ENCODE measurements around the gene EPHB1. TPM values are rescaled to one million over a fixed set of nuclear protein-coding genes. Genes with fewer than 3 reads are reported as not detected.

EPHB1 gene
- total RNA-seq, 4 donors from 2014 or later, result 0.82 to 2.2 (median 1.2) TPM

DNA sequence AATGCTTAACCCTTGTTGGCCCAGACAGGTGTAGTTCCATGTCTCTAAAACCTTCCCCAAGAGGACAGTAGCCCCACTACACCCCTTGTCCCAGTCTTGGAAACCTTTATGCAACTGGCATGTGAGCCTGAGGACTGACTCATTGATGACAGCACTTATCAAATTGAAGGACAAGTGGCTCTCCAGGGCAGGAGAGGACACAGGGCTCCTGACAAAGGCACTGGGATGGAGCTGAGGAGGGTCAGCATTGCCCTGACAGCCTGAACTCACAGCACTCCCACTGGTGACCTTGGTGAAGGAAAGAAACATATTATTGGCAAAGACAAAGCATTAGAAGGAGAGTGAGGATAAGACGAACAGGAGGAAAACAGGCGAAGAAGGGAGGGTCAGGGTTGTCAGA is 139.9 kb downstream of the EPHB1 start:
- intact Hi-C loops (cut with DNase I; ENCODE audit: low total_unique reads) (no loop called here), in situ Hi-C loops (cut with MboI; ENCODE audit: low pct_ligation_motif_present in 1 of 4, low pct_unique_long_range_greater_than_20kb in 1 of 4, low sequenced_read_pairs in 3 of 4) (no loop called here)
- Histone ChIP-seq H3K27me3 (no peaks in the 10 kb centered on the region), H3K27ac (no peak overlapping the region), H3K9me3 (no peaks in the 10 kb centered on the region), H3K4me1 (no peaks in the 10 kb centered on the region), H3K36me3 (no peaks in the 10 kb centered on the region), H3K4me3 (no peak overlapping the region)
- TF ChIP-seq, protein P1, sequence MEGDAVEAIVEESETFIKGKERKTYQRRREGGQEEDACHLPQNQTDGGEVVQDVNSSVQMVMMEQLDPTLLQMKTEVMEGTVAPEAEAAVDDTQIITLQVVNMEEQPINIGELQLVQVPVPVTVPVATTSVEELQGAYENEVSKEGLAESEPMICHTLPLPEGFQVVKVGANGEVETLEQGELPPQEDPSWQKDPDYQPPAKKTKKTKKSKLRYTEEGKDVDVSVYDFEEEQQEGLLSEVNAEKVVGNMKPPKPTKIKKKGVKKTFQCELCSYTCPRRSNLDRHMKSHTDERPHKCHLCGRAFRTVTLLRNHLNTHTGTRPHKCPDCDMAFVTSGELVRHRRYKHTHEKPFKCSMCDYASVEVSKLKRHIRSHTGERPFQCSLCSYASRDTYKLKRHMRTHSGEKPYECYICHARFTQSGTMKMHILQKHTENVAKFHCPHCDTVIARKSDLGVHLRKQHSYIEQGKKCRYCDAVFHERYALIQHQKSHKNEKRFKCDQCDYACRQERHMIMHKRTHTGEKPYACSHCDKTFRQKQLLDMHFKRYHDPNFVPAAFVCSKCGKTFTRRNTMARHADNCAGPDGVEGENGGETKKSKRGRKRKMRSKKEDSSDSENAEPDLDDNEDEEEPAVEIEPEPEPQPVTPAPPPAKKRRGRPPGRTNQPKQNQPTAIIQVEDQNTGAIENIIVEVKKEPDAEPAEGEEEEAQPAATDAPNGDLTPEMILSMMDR (IDR thresholded peaks at IDR 0.05), result no peak
- TF ChIP-seq POLR2A (IDR thresholded peaks at IDR 0.05) (no peak), EP300 (IDR thresholded peaks at IDR 0.05; ENCODE audit: low read depth) (no peak), POLR2AphosphoS5 (IDR thresholded peaks at IDR 0.05) (no peak)
- WGBS, 2 donors (ENCODE audit: low coverage in 1 of 2), result 83 to 88% methylated on average over 1 to 2 of the region's 2 CpGs
- no peak for DNase-seq

DNA sequence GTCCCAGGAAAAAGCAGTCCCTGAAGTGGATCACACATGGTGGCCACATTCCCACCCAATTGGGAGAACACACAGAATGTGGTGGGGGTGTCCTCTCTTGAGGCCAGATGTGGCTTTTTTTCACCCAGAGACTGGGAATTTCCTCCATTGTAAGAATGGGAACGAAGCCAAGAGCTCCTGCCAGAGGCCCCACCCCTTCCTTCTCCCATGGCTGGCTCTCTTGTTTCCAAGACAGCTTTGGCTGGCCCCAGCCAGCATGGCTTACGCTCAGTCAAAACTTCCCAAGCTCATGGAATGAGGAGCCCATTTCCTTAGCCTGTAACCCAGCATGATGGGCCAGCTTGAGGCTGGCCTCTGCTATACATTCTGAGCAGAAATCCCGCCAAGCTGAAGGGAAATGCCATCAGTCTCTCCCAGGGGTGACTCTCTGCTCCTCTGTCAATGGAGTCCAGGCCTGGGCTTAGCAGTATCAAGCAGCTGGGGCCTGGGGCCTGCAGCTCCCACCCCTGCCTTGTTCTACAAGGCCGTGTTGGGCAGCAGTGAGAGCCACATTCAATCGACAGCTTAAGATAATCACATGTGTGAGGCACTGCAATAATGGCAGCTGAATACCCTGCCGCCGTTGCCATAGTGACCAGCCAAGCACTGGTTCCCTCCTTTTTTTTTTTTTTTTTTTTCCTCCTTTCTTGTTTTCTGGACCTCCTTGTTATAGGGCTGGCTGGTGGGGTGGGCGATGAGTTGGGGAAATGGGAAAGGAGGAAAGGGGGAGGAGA is 142.4 kb downstream of the EPHB1 start:
- H3K36me3 ChIP-seq, result no peaks in the 10 kb centered on the region
- no peaks in the 10 kb centered on the region for H3K27me3 ChIP-seq
- H3K4me1 ChIP-seq, result no peaks in the 10 kb centered on the region
- intact Hi-C loops (cut with DNase I; ENCODE audit: low total_unique reads), result no loop called here
- no peak for DNase-seq
- no peaks in the 10 kb centered on the region for H3K9me3 ChIP-seq
- H3K27ac ChIP-seq, result no peak overlapping the region
- in situ Hi-C loops (cut with MboI; ENCODE audit: low pct_ligation_motif_present in 1 of 4, low pct_unique_long_range_greater_than_20kb in 1 of 4, low sequenced_read_pairs in 3 of 4), result no loop called here
- no peak overlapping the region for H3K4me3 ChIP-seq
- TF ChIP-seq POLR2AphosphoS5 (IDR thresholded peaks at IDR 0.05) (no peak), POLR2A (IDR thresholded peaks at IDR 0.05) (no peak), EP300 (IDR thresholded peaks at IDR 0.05; ENCODE audit: low read depth) (no peak)
- TF ChIP-seq, protein P1 (IDR thresholded peaks at IDR 0.05), result no peak
- 47 to 56% methylated on average over 5 to 8 of the region's 8 CpGs for WGBS, 2 donors (ENCODE audit: low coverage in 1 of 2)

DNA sequence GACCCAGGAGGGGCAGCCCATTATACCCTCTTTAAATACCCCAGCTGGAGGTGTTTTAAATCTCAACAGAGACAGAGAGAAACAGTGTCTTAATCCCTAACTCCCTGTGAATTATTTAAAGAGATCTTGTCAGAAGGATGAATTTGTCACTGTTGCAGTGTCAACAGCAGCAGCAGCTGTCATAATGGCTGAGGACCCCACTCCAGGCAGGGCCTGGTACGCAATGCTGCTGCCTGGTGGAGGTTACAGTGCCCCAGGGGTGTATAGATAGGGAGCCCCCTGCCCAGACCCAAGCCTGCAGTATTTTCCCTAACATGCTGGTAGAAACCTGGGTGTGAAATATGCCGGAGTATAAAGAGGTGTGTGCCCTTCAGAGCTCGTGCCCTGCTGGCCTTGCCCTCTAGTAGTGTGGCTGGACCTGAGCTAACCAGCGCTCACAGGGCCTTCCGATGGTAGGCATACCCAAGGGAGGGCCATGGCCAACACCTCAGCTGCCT is 143.0 kb downstream of the EPHB1 start:
- in situ Hi-C loops (cut with MboI; ENCODE audit: low pct_ligation_motif_present in 1 of 4, low pct_unique_long_range_greater_than_20kb in 1 of 4, low sequenced_read_pairs in 3 of 4), result no loop called here
- Histone ChIP-seq H3K27ac (no peak overlapping the region), H3K36me3 (no peaks in the 10 kb centered on the region), H3K27me3 (no peaks in the 10 kb centered on the region), H3K4me1 (no peaks in the 10 kb centered on the region), H3K9me3 (no peaks in the 10 kb centered on the region), H3K4me3 (no peak overlapping the region)
- WGBS, 2 donors (ENCODE audit: low coverage in 1 of 2), result 84 to 100% methylated on average over 3 to 5 of the region's 5 CpGs
- intact Hi-C loops (cut with DNase I; ENCODE audit: low total_unique reads), result no loop called here
- DNase-seq, result no peak
- no peak for TF ChIP-seq EP300 (IDR thresholded peaks at IDR 0.05; ENCODE audit: low read depth)
- TF ChIP-seq POLR2AphosphoS5 (IDR thresholded peaks at IDR 0.05), result no peak
- TF ChIP-seq, protein P1 (IDR thresholded peaks at IDR 0.05), result no peak
- TF ChIP-seq POLR2A (IDR thresholded peaks at IDR 0.05), result no peak

DNA sequence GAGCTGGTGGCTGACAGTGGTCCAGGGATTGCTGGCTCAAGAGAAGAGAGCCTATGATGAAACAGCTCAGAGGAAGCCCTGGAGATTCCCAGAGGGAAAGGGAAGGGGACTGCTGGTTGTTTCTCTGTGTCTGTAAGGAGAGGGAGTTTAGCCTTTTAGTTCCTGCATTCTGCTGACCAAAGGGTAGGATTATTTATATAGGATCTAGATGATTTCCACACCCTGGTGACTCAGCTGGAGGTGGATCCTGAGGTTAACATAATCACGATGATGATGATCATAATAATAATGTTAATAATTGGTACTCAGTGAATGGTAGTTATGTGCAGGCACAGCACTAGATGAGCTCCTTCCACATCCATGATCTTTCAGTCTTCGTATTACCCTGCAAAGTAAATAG is 144.9 kb downstream of the EPHB1 start:
- intact Hi-C loops (cut with DNase I; ENCODE audit: low total_unique reads), result no loop called here
- no peaks in the 10 kb centered on the region for H3K27me3 ChIP-seq
- no peaks in the 10 kb centered on the region for H3K4me1 ChIP-seq
- TF ChIP-seq, protein P1 (IDR thresholded peaks at IDR 0.05), result no peak
- TF ChIP-seq POLR2AphosphoS5 (IDR thresholded peaks at IDR 0.05), result no peak
- no peak for TF ChIP-seq EP300 (IDR thresholded peaks at IDR 0.05; ENCODE audit: low read depth)
- no peak for TF ChIP-seq POLR2A (IDR thresholded peaks at IDR 0.05)
- H3K27ac ChIP-seq, result no peak overlapping the region
- H3K36me3 ChIP-seq, result no peaks in the 10 kb centered on the region
- in situ Hi-C loops (cut with MboI; ENCODE audit: low pct_ligation_motif_present in 1 of 4, low pct_unique_long_range_greater_than_20kb in 1 of 4, low sequenced_read_pairs in 3 of 4), result no loop called here
- H3K9me3 ChIP-seq, result no peaks in the 10 kb centered on the region
- DNase-seq, result no peak
- WGBS, 2 donors (ENCODE audit: low coverage in 1 of 2), result 64% methylated on average over 2 of the region's 2 CpGs; no CpG with 5 or more reads in 1 of the 2 donors
- H3K4me3 ChIP-seq, result no peak overlapping the region

Data from transverse colon (tissue), 4 donors.